ENCODE data around the gene NUDCD2. TPM values are rescaled to one million over a fixed set of nuclear protein-coding genes. Genes with fewer than 3 reads are reported as not detected.
"Not testable (repeated sequence)": the region's sequence is repeated elsewhere in the genome, so short reads cannot be mapped to it uniquely, and the experiment has no call there.

Gene NUDCD2
- total and polyA plus RNA-seq, 2 donors from 2014 or later, result 23.1 to 24.3 TPM

DNA sequence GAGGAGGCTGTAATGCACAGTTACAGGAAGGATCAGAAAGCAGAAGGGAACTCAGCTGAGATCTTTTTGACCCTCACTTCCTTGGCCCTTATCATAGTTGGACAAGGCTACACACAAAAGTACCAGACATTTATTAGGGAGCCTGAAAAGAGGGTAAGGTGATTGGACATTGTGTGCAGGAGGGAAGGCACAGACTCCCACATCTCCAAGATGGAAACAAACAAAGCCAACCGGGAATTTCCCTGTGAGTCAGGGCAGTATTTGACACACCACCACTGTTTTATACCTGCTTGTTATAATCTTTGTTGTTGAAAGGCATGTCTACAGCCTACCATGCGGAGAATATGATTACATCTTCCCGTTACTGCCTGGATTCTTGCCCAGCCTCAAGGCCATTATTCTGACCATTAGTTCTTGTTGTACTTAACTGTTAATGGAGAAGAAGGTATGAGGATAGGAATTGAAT, 25.5 kb downstream of the NUDCD2 start:
- peaks cover 0 to 9% (median 8%) of the 10 kb centered on the region in 3 donors for H3K4me1 ChIP-seq (ENCODE audit: control insufficient read depth in 2 of 3, insufficient read depth in 2 of 3, low read depth in 1 of 3, low read length in 3 of 3)
- no peak overlapping the region for H3K27ac ChIP-seq (ENCODE audit: low read depth in 2 of 2, low read length in 2 of 2)
- intact Hi-C loops (cut with DNase I), result no loop called here
- no peak for FAIRE-seq
- DNase-seq, result no peak
- H3K9me3 ChIP-seq (ENCODE audit: control insufficient read depth in 2 of 3, insufficient read depth in 1 of 3, low read length in 3 of 3), result no peaks in the 10 kb centered on the region
- H3K27me3 ChIP-seq (ENCODE audit: control insufficient read depth, insufficient read depth, low read length), result no peaks in the 10 kb centered on the region
- no peaks in the 10 kb centered on the region for H3K36me3 ChIP-seq (ENCODE audit: control insufficient read depth in 2 of 3, insufficient read depth in 3 of 3, low read length in 3 of 3)
- H3K9ac ChIP-seq (ENCODE audit: low read length in 3 of 3), result no peak overlapping the region
- peak overlapping the region in 1 of 3 donors; percentile 34 for H3K4me3 ChIP-seq (ENCODE audit: low read length in 3 of 3)
- TF ChIP-seq, protein P1, sequence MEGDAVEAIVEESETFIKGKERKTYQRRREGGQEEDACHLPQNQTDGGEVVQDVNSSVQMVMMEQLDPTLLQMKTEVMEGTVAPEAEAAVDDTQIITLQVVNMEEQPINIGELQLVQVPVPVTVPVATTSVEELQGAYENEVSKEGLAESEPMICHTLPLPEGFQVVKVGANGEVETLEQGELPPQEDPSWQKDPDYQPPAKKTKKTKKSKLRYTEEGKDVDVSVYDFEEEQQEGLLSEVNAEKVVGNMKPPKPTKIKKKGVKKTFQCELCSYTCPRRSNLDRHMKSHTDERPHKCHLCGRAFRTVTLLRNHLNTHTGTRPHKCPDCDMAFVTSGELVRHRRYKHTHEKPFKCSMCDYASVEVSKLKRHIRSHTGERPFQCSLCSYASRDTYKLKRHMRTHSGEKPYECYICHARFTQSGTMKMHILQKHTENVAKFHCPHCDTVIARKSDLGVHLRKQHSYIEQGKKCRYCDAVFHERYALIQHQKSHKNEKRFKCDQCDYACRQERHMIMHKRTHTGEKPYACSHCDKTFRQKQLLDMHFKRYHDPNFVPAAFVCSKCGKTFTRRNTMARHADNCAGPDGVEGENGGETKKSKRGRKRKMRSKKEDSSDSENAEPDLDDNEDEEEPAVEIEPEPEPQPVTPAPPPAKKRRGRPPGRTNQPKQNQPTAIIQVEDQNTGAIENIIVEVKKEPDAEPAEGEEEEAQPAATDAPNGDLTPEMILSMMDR (IDR thresholded peaks at IDR 0.05; ENCODE audit: borderline replicate concordance, extremely low read depth, insufficient read depth), result no peak

DNA sequence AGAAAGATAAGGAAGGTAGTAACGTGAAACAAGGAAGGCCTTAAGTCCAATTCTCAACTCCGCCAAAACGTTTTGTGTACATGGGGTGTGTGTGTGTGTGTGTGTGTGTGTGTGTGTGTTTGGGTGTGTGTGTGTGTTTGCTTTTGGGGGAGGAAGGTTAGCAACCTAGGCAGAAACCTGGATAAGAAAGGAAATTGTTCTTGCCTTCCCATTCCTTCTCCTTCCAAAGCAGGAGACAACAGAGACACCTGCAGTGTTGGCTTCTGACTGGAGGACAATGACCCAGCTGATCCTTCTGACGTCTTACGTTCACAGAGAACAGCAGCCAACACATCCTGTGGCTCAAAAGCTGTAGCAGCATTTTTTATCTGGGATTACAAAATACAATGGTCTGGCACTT, 26.6 kb downstream of the NUDCD2 start:
- Histone ChIP-seq H3K36me3 (ENCODE audit: control insufficient read depth in 2 of 3, insufficient read depth in 3 of 3, low read length in 3 of 3) (no peaks in the 10 kb centered on the region), H3K4me1 (ENCODE audit: control insufficient read depth in 2 of 3, insufficient read depth in 2 of 3, low read depth in 1 of 3, low read length in 3 of 3) (peaks cover 0 to 6% (median 6%) of the 10 kb centered on the region in 3 donors), H3K9ac (ENCODE audit: low read length in 3 of 3) (no peak overlapping the region), H3K9me3 (ENCODE audit: control insufficient read depth in 2 of 3, insufficient read depth in 1 of 3, low read length in 3 of 3) (no peaks in the 10 kb centered on the region), H3K27ac (ENCODE audit: low read depth in 2 of 2, low read length in 2 of 2) (no peak overlapping the region), H3K27me3 (ENCODE audit: control insufficient read depth, insufficient read depth, low read length) (no peaks in the 10 kb centered on the region), H3K4me3 (ENCODE audit: low read length in 3 of 3) (no peak overlapping the region)
- DNase-seq (no peak), FAIRE-seq (no peak)
- TF ChIP-seq, protein P1 (IDR thresholded peaks at IDR 0.05; ENCODE audit: borderline replicate concordance, extremely low read depth, insufficient read depth), result no peak
- intact Hi-C loops (cut with DNase I), result no loop called here

DNA sequence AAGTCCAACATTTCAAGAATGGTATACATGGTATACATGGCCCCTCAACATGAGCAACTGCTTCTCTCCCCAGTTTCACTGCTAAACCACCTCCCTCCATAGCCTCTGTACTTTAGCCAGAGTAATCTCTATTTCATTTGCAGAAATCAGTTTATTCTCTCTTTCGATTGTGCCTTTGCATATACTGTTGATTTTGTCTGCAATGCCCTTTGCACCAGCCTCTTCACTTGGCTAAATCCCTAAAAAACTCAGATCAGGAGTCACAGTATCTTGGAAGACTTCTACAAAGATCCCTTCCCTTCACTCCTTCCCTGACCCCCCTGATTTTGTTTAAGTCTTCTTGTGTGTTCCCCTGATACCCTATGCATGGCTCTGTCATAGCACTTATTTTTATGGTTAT, 27.4 kb downstream of the NUDCD2 start:
- Histone ChIP-seq H3K9ac (ENCODE audit: low read length in 3 of 3) (no peak overlapping the region), H3K27ac (ENCODE audit: low read depth in 2 of 2, low read length in 2 of 2) (no peak overlapping the region), H3K4me1 (ENCODE audit: control insufficient read depth in 2 of 3, insufficient read depth in 2 of 3, low read depth in 1 of 3, low read length in 3 of 3) (peaks cover 0 to 6% (median 4%) of the 10 kb centered on the region in 3 donors), H3K9me3 (ENCODE audit: control insufficient read depth in 2 of 3, insufficient read depth in 1 of 3, low read length in 3 of 3) (no peaks in the 10 kb centered on the region), H3K36me3 (ENCODE audit: control insufficient read depth in 2 of 3, insufficient read depth in 3 of 3, low read length in 3 of 3) (no peaks in the 10 kb centered on the region), H3K27me3 (ENCODE audit: control insufficient read depth, insufficient read depth, low read length) (no peaks in the 10 kb centered on the region), H3K4me3 (ENCODE audit: low read length in 3 of 3) (no peak overlapping the region)
- FAIRE-seq, result no peak
- no peak for DNase-seq
- intact Hi-C loops (cut with DNase I), result no loop called here
- TF ChIP-seq, protein P1 (IDR thresholded peaks at IDR 0.05; ENCODE audit: borderline replicate concordance, extremely low read depth, insufficient read depth), result no peak

DNA sequence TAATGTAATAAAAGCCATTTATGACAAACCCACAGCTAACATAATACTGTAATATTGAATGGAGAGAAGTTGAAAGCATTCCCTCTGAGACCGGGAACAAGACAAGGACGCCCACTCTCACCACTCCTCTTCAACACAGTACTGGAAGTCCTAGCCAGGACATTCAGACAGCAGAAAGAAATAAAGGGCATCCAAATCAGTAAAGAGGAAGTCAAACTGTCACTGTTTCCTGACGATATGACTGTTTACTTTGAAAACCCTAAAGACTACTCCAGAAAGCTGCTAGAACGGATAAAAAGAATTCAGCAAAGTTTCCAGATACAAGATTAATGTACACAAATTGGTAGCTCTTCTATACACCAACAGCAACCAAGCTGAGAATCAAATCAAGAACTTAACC, 33.8 kb downstream of the NUDCD2 start:
- H3K27me3 ChIP-seq (ENCODE audit: control insufficient read depth, insufficient read depth, low read length); intact Hi-C loops (cut with DNase I); H3K4me1 ChIP-seq (ENCODE audit: control insufficient read depth in 2 of 3, insufficient read depth in 2 of 3, low read depth in 1 of 3, low read length in 3 of 3); H3K4me3 ChIP-seq (ENCODE audit: low read length in 3 of 3); H3K36me3 ChIP-seq (ENCODE audit: control insufficient read depth in 2 of 3, insufficient read depth in 3 of 3, low read length in 3 of 3); H3K9ac ChIP-seq (ENCODE audit: low read length in 3 of 3); H3K27ac ChIP-seq (ENCODE audit: low read depth in 2 of 2, low read length in 2 of 2); FAIRE-seq; H3K9me3 ChIP-seq (ENCODE audit: control insufficient read depth in 2 of 3, insufficient read depth in 1 of 3, low read length in 3 of 3); DNase-seq: not testable (repeated sequence)
